IPS-18c (cell line): ENCODE data around the gene SOS1.

Experiments
- H3K4me3 ChIP-seq: 2 replicates; pipeline ENCODE4 v1.7.0; 2013; ENCODE audit warnings: low read depth, mild to moderate bottlenecking, low read length, moderate library complexity; ENCODE audit not compliant: insufficient read depth
- H3K9me3 ChIP-seq: one replicate; pipeline ENCODE4 v1.6.1; 2013; ENCODE audit warnings: mild to moderate bottlenecking, low read length, moderate library complexity; ENCODE audit not compliant: control insufficient read depth, insufficient read depth

The SOS1 gene

DNA sequence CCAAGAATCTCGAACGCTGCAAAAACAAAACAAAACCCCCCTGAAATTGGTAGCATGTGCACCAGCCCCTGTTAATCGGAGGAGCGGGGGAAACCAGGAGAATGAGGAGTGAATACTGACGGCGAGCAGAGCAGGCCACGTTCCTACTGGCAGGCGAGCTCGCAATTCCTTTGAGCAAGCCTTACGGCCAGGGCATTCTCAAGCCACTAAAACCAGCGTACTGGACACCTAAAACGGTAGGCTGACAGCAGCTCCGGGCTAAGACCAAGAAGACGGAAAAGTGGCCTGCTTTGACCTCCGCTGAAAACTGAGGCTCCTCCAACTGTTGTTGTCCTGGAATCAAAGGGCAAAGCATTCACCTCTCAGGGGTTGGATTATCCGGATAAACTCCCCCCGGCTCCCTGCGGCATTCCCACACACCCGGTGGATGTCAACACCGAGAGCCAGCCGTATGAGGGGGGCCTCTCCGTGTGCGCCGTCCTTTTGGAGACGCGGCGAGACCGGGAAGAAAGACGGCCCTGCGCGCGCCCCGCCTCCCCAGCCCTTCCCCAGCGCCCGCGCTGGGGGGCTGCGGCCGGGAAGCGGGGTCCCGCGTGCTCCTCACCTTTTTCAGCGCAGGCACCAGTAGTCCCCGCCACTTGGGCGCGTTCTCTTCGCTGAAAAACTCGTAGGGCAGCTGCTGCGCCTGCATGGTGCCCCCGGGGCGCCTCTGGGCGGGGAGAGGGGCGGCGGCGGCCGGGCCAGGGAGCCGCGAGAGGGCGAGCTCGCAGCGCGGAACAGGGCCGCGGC is 925 bp downstream of the SOS1 start:
- peak overlapping the region; percentile 87 for H3K4me3 ChIP-seq
- peaks cover 2% of the 10 kb centered on the region for H3K9me3 ChIP-seq

GRCh38 chr2:39118786-39119499 is 1.9 kb downstream of the SOS1 start:
- peak overlapping the region; percentile 87; the same call in 1 of the 2 replicates for H3K4me3 ChIP-seq
- H3K9me3 ChIP-seq, result no peaks in the 10 kb centered on the region

GRCh38 chr2:39115556-39115955 is 5.3 kb downstream of the SOS1 start:
- H3K9me3 ChIP-seq, result no peaks in the 10 kb centered on the region
- no peak overlapping the region for H3K4me3 ChIP-seq

- Histone ChIP-seq H3K9me3 (no peaks in the 10 kb centered on the region), H3K4me3 (no peak overlapping the region)
These were observed 6.1 kb downstream of the SOS1 start for GRCh38 chr2:39114771-39115170.

DNA sequence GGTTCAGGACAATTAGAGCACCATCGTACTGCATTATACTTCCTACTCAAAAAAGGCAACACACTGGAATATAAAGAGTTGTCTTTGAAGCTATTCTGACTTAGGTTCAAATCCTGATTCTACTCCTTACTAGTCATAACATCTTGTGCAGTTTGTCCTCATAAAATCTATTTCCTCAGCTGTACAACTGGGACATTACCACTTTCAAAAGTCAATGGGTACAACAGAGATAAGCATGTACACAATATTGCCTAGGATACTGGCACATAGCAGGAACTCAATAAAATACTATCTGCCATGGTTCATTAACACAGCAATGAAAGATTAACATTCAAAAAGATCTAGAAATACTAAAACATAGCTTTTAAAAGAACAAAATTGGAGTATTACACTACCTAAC is 11.3 kb downstream of the SOS1 start:
- Histone ChIP-seq H3K9me3 (no peaks in the 10 kb centered on the region), H3K4me3 (no peak overlapping the region)

- H3K9me3 ChIP-seq, result no peaks in the 10 kb centered on the region
- no peak overlapping the region for H3K4me3 ChIP-seq
These were observed 12.5 kb downstream of the SOS1 start for GRCh38 chr2:39108377-39108776.

- Histone ChIP-seq H3K9me3 (no peaks in the 10 kb centered on the region), H3K4me3 (no peak overlapping the region)
These were observed 13.1 kb downstream of the SOS1 start for GRCh38 chr2:39107724-39108273.

- Histone ChIP-seq H3K4me3 (no peak overlapping the region), H3K9me3 (no peaks in the 10 kb centered on the region)
These were observed 13.7 kb downstream of the SOS1 start for GRCh38 chr2:39107156-39107555.

GRCh38 chr2:39099870-39100728 is 20.8 kb downstream of the SOS1 start:
- Histone ChIP-seq H3K4me3 (no peak overlapping the region), H3K9me3 (no peaks in the 10 kb centered on the region)

GRCh38 chr2:39099310-39099869 is 21.5 kb downstream of the SOS1 start:
- no peaks in the 10 kb centered on the region for H3K9me3 ChIP-seq
- H3K4me3 ChIP-seq, result no peak overlapping the region

DNA sequence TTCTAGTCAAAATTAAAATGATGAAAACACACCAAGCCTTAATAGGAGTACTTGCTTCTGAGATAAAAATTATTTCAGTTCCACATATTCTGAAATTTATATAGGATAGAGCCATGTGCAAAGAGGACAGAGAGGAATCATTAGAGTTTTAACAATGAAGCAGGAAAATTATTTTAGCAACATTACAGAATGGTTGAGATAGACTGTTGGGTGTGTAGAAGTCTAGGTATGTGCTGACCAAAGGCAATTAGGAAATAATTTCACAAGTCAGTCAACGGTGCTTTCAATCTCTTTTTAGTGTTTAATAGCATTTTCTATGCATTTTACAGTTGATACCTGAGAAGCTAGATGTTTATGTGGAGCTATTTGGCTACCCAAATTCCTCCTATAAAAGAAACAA is 25.2 kb downstream of the SOS1 start:
- no peaks in the 10 kb centered on the region for H3K9me3 ChIP-seq
- H3K4me3 ChIP-seq, result no peak overlapping the region

GRCh38 chr2:39094717-39095363 is 26.0 kb downstream of the SOS1 start:
- H3K9me3 ChIP-seq, result no peaks in the 10 kb centered on the region
- no peak overlapping the region for H3K4me3 ChIP-seq

DNA sequence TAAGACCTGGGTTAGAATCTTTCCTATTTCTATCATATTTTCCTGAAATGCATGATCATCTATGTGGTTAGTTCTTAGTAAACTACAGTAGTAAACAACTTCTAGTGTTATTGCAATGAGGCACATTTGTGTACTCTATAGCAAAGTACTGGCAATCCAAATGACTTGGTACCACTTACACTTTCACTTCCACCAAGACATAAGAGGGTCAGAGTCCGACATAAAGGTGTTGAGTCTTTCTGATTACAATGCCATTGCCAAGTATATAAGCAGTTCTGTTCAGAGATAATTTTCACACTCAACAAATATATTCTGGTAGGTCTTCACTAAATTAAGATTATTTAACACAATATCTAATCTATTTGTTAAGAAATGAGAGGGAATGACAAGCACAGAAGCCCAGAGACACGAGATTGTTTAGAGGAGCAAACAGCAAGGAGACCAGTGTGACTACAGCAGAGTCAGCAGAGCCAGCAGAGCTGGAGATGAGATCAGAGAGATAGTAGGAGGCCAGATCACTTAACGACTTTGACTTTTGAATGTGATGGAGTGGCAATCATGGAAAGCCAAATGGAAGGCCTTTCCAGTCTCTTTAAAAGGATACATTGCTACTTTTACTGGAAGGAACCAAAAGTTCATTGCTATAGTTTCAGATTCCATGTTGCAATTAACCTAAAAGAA is 27.5 kb downstream of the SOS1 start:
- Histone ChIP-seq H3K4me3 (no peak overlapping the region), H3K9me3 (no peaks in the 10 kb centered on the region)

GRCh38 chr2:39091543-39091942 is 29.3 kb downstream of the SOS1 start:
- no peaks in the 10 kb centered on the region for H3K9me3 ChIP-seq

GRCh38 chr2:39091063-39091462 is 29.8 kb downstream of the SOS1 start:
- no peaks in the 10 kb centered on the region for H3K9me3 ChIP-seq

More at GRCh38 chr2:39091543-39091942, 29.3 kb downstream of the SOS1 start:
- H3K4me3 ChIP-seq, result no peak overlapping the region

DNA sequence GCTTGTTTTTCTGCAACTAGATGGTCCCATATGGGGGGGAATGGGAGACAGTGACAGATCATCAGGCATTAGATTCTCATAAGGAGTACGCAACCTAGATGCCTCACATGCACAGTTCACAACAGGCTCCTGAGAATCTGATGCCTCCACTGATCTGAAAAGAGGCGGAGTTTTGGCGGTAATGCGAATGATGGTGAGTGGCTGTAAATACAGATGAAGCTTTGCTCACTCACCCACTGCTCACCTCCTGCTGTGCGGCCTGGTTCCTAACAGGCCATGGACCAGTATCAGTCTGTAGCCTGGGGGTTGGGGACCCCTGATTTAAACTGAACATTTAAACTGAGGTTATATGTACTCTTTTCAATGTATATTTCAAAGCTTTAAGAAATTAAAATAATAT is 40.7 kb downstream of the SOS1 start:
- Histone ChIP-seq H3K9me3 (no peaks in the 10 kb centered on the region), H3K4me3 (no peak overlapping the region)

More at GRCh38 chr2:39091063-39091462, 29.8 kb downstream of the SOS1 start:
- no peak overlapping the region for H3K4me3 ChIP-seq
